OCI-LY7 (cell line): Measurements from ENCODE around the gene TAOK1. TPM values are rescaled to one million over a fixed set of nuclear protein-coding genes. Genes with fewer than 3 reads are reported as not detected.

Source experiments
- BruUV-seq: library from RNA; stranded (reverse); fragments of 400-500 nt; replicated peaks from 2 replicates; lab custom pipeline; 2021; lab: Mats Ljungman, UMichigan
- CTCF ChIA-PET: fragments of 300-600 bp; sonication (Branson Sonifier 250); formaldehyde crosslinking; loops from one replicate; lab custom pipeline; 2022; ENCODE audit warnings: antibody characterized with exemption; ENCODE audit not compliant: unreplicated experiment; lab: Charles Lee
- POLR2A ChIA-PET: fragments of 300-600 bp; sonication (Branson Sonifier 250); formaldehyde crosslinking; loops from one replicate; lab custom pipeline; 2022; ENCODE audit warnings: antibody characterized with exemption; lab: Charles Lee
- DNase-seq: peaks from one replicate; pipeline ENCODE4 v3.0.0-alpha.2; 2015; ENCODE audit warnings: low spot score
- H2AFZ ChIP-seq: fragments of 200-600 bp; sonication (generic), shearing (Covaris generic); 2 replicates; pipeline ENCODE4 v1.6.1; 2014; ENCODE audit warnings: mild to moderate bottlenecking, antibody characterized with exemption, low read length, moderate library complexity
- H3K27ac ChIP-seq: fragments of 200-600 bp; sonication (generic); 2 replicates; pipeline ENCODE4 v1.5.1; 2014; ENCODE audit warnings: mixed run types, low read depth, mild to moderate bottlenecking, moderate library complexity, low read length, inconsistent platforms; ENCODE audit not compliant: poor library complexity, severe bottlenecking
- H3K36me3 ChIP-seq: fragments of 200-600 bp; sonication (generic); 2 replicates; pipeline ENCODE4 v1.6.1; 2014; ENCODE audit warnings: mild to moderate bottlenecking, antibody characterized with exemption, low read length, moderate library complexity, mixed read lengths; ENCODE audit not compliant: insufficient read depth
- H3K4me1 ChIP-seq: fragments of 200-600 bp; sonication (generic); 2 replicates; pipeline ENCODE4 v1.5.1; 2014; ENCODE audit warnings: mild to moderate bottlenecking, low read length; ENCODE audit not compliant: insufficient read depth, poor library complexity, severe bottlenecking
- H3K4me2 ChIP-seq: fragments of 200-600 bp; sonication (generic); 2 replicates; pipeline ENCODE4 v1.6.1; 2014; ENCODE audit warnings: mild to moderate bottlenecking, low read length
- H3K4me3 ChIP-seq: fragments of 200-600 bp; sonication (generic); 2 replicates; pipeline ENCODE4 v1.5.1; 2014; ENCODE audit warnings: mild to moderate bottlenecking, low read depth, low read length; ENCODE audit not compliant: poor library complexity, severe bottlenecking
- H3K79me2 ChIP-seq: fragments of 200-600 bp; sonication (generic); 2 replicates; pipeline ENCODE4 v1.6.1; 2016; ENCODE audit warnings: low read depth, mild to moderate bottlenecking, low read length, moderate library complexity, mixed read lengths; ENCODE audit not compliant: insufficient read depth
- H3K9me2 ChIP-seq: fragments of 200-600 bp; sonication (generic); 2 replicates; pipeline ENCODE4 v1.6.1; 2016; ENCODE audit warnings: mild to moderate bottlenecking, low read length, mixed read lengths; ENCODE audit not compliant: insufficient read depth
- H3K9me3 ChIP-seq: fragments of 200-600 bp; sonication (generic); 2 replicates; pipeline ENCODE4 v1.6.1; 2014; ENCODE audit warnings: mild to moderate bottlenecking, mixed run types, low read length, mixed read lengths
- H4K20me1 ChIP-seq: fragments of 200-600 bp; sonication (generic); 2 replicates; pipeline ENCODE4 v1.6.1; 2014; ENCODE audit warnings: mild to moderate bottlenecking, antibody characterized with exemption, low read length, moderate library complexity, mixed read lengths; ENCODE audit not compliant: insufficient read depth
- EZH2phosphoT487 ChIP-seq: fragments of 200-600 bp; sonication (generic); IDR thresholded peaks from 2 replicates; pipeline ENCODE4 v1.6.1; 2018; ENCODE audit warnings: low read depth, borderline replicate concordance, mild to moderate bottlenecking, mixed run types, antibody characterized with exemption, low read length, moderate library complexity, mixed read lengths
- intact Hi-C: fragments of 100-400 bp; cut with micrococcal nuclease; formaldehyde crosslinking; loops from one replicate; pipeline ENCODE4 v1.10.0; 2022; ENCODE audit not compliant: unreplicated experiment
- total RNA-seq, 2 experiments: library from RNA; depleted of rRNA in 1 of 2; stranded (reverse); fragments of >200 nt in 1 of 2; shearing (Covaris generic) in 1 of 2; gene quantifications; 2 replicates each; pipeline ENCODE4 v1.2.3, GENCODE V29; 2014 to 2022
- TF ChIP-seq, protein P1 (sequence below): fragments of 200-600 bp; sonication (generic); conservative IDR thresholded peaks from 2 replicates; pipeline ENCODE4 v1.5.1; 2014; ENCODE audit warnings: mild to moderate bottlenecking, antibody characterized with exemption, low read length, moderate library complexity, mixed read lengths

The TAOK1 gene
- total RNA-seq, 2 experiments from 2014 or later = 30.4 to 46.8 TPM

DNA sequence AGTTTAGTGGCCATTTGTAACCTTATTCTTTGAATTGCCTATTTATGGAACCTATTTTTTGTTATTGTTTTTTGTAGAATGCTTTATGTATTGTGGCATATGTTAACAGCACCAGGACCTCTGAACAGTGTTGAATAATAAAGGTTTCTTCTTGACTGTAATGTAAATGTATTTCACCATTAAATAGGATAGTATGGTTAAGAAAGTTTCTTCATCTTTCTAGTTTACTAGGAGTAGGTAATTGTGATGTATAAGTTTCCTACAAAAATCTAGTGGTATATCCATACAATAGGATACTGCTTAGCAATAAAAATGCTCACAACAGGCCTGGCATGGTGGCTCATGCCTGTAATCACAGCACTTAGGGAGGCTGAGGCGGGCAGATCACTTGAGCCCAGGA lies 52.3 kb downstream of the TAOK1 start:
- Histone ChIP-seq H3K79me2 (peaks cover 63% of the 10 kb centered on the region), H3K4me1 (peaks cover 31% of the 10 kb centered on the region), H3K9me2 (no peaks in the 10 kb centered on the region), H3K4me3 (no peak overlapping the region), H4K20me1 (no peaks in the 10 kb centered on the region), H3K4me2 (no peak overlapping the region), H3K9me3 (no peaks in the 10 kb centered on the region), H3K27ac (no peak overlapping the region), H2AFZ (no peak overlapping the region), H3K36me3 (no peaks in the 10 kb centered on the region; the same call in 1 of the 2 replicates)
- CTCF ChIA-PET = no interaction called here
- BruUV-seq = no TSS peak
- DNase-seq = no peak
- TF ChIP-seq, protein P1, sequence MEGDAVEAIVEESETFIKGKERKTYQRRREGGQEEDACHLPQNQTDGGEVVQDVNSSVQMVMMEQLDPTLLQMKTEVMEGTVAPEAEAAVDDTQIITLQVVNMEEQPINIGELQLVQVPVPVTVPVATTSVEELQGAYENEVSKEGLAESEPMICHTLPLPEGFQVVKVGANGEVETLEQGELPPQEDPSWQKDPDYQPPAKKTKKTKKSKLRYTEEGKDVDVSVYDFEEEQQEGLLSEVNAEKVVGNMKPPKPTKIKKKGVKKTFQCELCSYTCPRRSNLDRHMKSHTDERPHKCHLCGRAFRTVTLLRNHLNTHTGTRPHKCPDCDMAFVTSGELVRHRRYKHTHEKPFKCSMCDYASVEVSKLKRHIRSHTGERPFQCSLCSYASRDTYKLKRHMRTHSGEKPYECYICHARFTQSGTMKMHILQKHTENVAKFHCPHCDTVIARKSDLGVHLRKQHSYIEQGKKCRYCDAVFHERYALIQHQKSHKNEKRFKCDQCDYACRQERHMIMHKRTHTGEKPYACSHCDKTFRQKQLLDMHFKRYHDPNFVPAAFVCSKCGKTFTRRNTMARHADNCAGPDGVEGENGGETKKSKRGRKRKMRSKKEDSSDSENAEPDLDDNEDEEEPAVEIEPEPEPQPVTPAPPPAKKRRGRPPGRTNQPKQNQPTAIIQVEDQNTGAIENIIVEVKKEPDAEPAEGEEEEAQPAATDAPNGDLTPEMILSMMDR = no peak
- no peak for TF ChIP-seq EZH2phosphoT487
- intact Hi-C loops = no loop called here
- POLR2A ChIA-PET = no interaction called here

DNA sequence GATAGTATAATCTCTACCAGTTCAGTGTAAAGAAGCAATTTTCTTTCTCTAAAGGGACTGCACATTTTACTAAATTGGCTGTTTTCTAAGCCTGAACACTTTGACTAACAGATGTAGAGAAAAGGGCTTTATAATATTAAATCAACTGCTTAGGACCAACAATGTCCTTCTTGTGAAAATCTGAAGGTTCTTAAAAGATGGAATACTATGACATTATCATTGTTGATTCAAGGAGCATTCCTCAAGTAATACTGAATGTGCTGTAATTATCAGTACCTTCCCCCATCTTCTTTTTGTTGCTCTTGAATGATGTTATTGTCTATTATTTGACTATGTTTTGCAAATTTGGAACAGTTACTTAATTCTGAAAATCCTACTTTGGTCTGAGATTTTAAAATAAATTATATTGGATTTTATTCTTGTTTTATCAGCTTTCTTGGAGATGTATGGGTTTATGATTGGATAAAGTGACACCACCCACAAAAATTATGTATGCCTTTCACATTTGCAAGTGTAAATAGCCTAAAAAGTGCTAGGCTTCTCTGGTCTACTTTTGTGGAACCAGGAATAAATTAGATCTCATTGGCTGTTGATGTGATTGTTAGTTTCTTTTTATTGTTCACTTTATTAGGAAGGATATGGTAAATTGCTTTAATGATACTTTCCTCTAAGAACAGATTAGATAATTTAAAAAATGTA lies 53.0 kb downstream of the TAOK1 start:
- TF ChIP-seq EZH2phosphoT487 = no peak
- TF ChIP-seq, protein P1 = no peak

DNA sequence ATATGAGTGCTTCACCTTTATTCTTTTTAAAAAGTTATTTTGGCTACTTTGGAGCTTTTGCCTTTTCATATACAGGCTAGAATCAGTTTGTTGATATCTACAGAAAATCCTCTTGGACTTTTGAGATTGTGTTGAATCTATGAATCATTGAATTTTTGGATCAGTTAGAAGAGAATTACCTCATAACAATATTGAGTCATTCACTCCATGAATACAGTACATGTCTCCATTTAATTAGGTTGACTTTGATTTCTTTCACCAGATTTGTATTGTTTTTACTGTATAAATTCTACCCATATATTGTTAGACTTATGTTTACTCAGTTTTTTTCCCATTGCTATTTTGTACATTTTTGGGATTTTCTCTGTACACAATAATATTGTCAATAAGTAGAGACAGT lies 54.4 kb downstream of the TAOK1 start:
- POLR2A ChIA-PET = no interaction called here

More for the DNA sequence above, 53.0 kb downstream of the TAOK1 start:
- Histone ChIP-seq H3K9me3 (no peaks in the 10 kb centered on the region), H3K4me1 (peaks cover 38% of the 10 kb centered on the region), H4K20me1 (no peaks in the 10 kb centered on the region), H3K4me2 (no peak overlapping the region), H3K27ac (no peak overlapping the region), H3K9me2 (no peaks in the 10 kb centered on the region), H3K4me3 (no peak overlapping the region), H2AFZ (no peak overlapping the region), H3K79me2 (peaks cover 69% of the 10 kb centered on the region), H3K36me3 (no peaks in the 10 kb centered on the region; the same call in 1 of the 2 replicates)
- no TSS peak for BruUV-seq
- CTCF ChIA-PET = no interaction called here
- POLR2A ChIA-PET = no interaction called here
- intact Hi-C loops = no loop called here
- no peak for DNase-seq

More for the DNA sequence above, 54.4 kb downstream of the TAOK1 start:
- Histone ChIP-seq H3K36me3 (no peaks in the 10 kb centered on the region; the same call in 1 of the 2 replicates), H3K9me2 (no peaks in the 10 kb centered on the region), H2AFZ (no peak overlapping the region), H3K27ac (no peak overlapping the region), H3K4me2 (0 out of 2 replicates have a peak overlapping the region, but pooled peaks have one; percentile 14), H3K4me3 (no peak overlapping the region), H3K79me2 (peaks cover 78% of the 10 kb centered on the region), H4K20me1 (no peaks in the 10 kb centered on the region), H3K4me1 (peaks cover 46% of the 10 kb centered on the region), H3K9me3 (no peaks in the 10 kb centered on the region)
- TF ChIP-seq EZH2phosphoT487 = no peak
- TF ChIP-seq, protein P1 = no peak
- CTCF ChIA-PET = no interaction called here
- BruUV-seq = no TSS peak
- DNase-seq = no peak
- intact Hi-C loops = no loop called here
